H9 (cell line): Measurements from ENCODE around the gene DUSP10. TPM values are rescaled to one million over a fixed set of nuclear protein-coding genes. Genes with fewer than 3 reads are reported as not detected.

Source experiments
- DNase-seq: peaks from one replicate; pipeline ENCODE4 v3.0.0-alpha.2; 2017
- H2AFZ ChIP-seq: one replicate; pipeline ENCODE4 v1.6.1; 2013; ENCODE audit warnings: mild to moderate bottlenecking, low read length, control low read depth, moderate library complexity
- H2AK5ac ChIP-seq: 2 replicates; pipeline ENCODE4 v1.6.1; 2013; ENCODE audit warnings: low read length, control low read depth, mixed read lengths; ENCODE audit not compliant: insufficient read length
- H2BK120ac ChIP-seq: one replicate; pipeline ENCODE4 v1.6.1; 2013; ENCODE audit warnings: low read depth, mild to moderate bottlenecking, low read length, control low read depth, inconsistent platforms; ENCODE audit not compliant: poor library complexity, severe bottlenecking
- H2BK12ac ChIP-seq: 2 replicates; pipeline ENCODE4 v1.6.1; 2013; ENCODE audit warnings: low read length, control low read depth, mixed read lengths, low read depth; ENCODE audit not compliant: insufficient read length
- H2BK15ac ChIP-seq: 2 replicates; pipeline ENCODE4 v1.6.1; 2013; ENCODE audit warnings: low read depth, low read length, control low read depth
- H2BK20ac ChIP-seq: one replicate; pipeline ENCODE4 v1.6.1; 2013; ENCODE audit warnings: low read depth, mild to moderate bottlenecking, low read length, control low read depth, inconsistent platforms; ENCODE audit not compliant: poor library complexity, severe bottlenecking
- H2BK5ac ChIP-seq: 2 replicates; pipeline ENCODE4 v1.6.1; 2013; ENCODE audit warnings: low read length, control low read depth, mixed read lengths; ENCODE audit not compliant: insufficient read length
- H3K14ac ChIP-seq: 2 replicates; pipeline ENCODE4 v1.6.1; 2013; ENCODE audit warnings: low read length, control low read depth; ENCODE audit not compliant: insufficient read depth
- H3K18ac ChIP-seq: 2 replicates; pipeline ENCODE4 v1.6.1; 2013; ENCODE audit warnings: low read depth, mild to moderate bottlenecking, mixed read lengths, low read length, control low read depth; ENCODE audit not compliant: insufficient read length
- H3K23ac ChIP-seq: 2 replicates; pipeline ENCODE4 v1.6.1; 2013; ENCODE audit warnings: low read length, control low read depth, mixed read lengths, low read depth; ENCODE audit not compliant: insufficient read length
- H3K23me2 ChIP-seq: 2 replicates; pipeline ENCODE4 v1.6.1; 2013; ENCODE audit warnings: low read depth, mild to moderate bottlenecking, mixed read lengths, low read length, control low read depth; ENCODE audit not compliant: insufficient read length, poor library complexity, severe bottlenecking
- H3K27ac ChIP-seq: 2 replicates; pipeline ENCODE4 v1.5.1; 2013; ENCODE audit warnings: low read length, control low read depth, mixed read lengths, low read depth; ENCODE audit not compliant: insufficient read length
- H3K27me3 ChIP-seq: 2 replicates; pipeline ENCODE4 v1.6.1; 2013; ENCODE audit warnings: low read length, control low read depth, inconsistent platforms; ENCODE audit not compliant: insufficient read depth
- H3K4ac ChIP-seq: 2 replicates; pipeline ENCODE4 v1.6.1; 2013; ENCODE audit warnings: low read depth, mild to moderate bottlenecking, control low read depth, inconsistent platforms, low read length, moderate library complexity
- H3K4me1 ChIP-seq: 2 replicates; pipeline ENCODE4 v1.6.1; 2013; ENCODE audit warnings: low read length, control low read depth, inconsistent platforms; ENCODE audit not compliant: insufficient read depth
- H3K4me2 ChIP-seq: 2 replicates; pipeline ENCODE4 v1.6.1; 2013; ENCODE audit warnings: low read length, control low read depth, mixed read lengths; ENCODE audit not compliant: insufficient read length, insufficient read depth
- H3K56ac ChIP-seq: 2 replicates; pipeline ENCODE4 v1.6.1; 2013; ENCODE audit warnings: low read depth, mild to moderate bottlenecking, mixed read lengths, low read length, control low read depth; ENCODE audit not compliant: insufficient read length
- H3K79me1 ChIP-seq: 2 replicates; pipeline ENCODE4 v1.6.1; 2013; ENCODE audit warnings: low read depth, mild to moderate bottlenecking, moderate library complexity, low read length, control low read depth, inconsistent platforms; ENCODE audit not compliant: insufficient read depth, poor library complexity, severe bottlenecking
- H3K79me2 ChIP-seq: 2 replicates; pipeline ENCODE4 v1.6.1; 2013; ENCODE audit warnings: low read length, control low read depth, inconsistent platforms; ENCODE audit not compliant: insufficient read depth
- H3K9ac ChIP-seq: 2 replicates; pipeline ENCODE4 v1.6.1; 2013; ENCODE audit warnings: low read length, control low read depth, mixed read lengths; ENCODE audit not compliant: insufficient read length; ENCODE audit errors: extremely low read depth
- H3K9me3 ChIP-seq: one replicate; pipeline ENCODE4 v1.6.1; 2013; ENCODE audit warnings: low read depth, low read length, inconsistent platforms; ENCODE audit not compliant: control insufficient read depth
- H3T11ph ChIP-seq: one replicate; pipeline ENCODE4 v1.6.1; 2013; ENCODE audit warnings: mild to moderate bottlenecking, low read length, control low read depth, inconsistent platforms
- H4K20me1 ChIP-seq: one replicate; pipeline ENCODE4 v1.6.1; 2013; ENCODE audit not compliant: control insufficient read depth, insufficient read length, insufficient read depth
- H4K5ac ChIP-seq: 2 replicates; pipeline ENCODE4 v1.6.1; 2013; ENCODE audit warnings: low read depth, mild to moderate bottlenecking, mixed read lengths, low read length, control low read depth; ENCODE audit not compliant: insufficient read length
- H4K8ac ChIP-seq: replicated peaks from 2 replicates; pipeline ENCODE4 v1.6.1; 2013; ENCODE audit warnings: low read length, control low read depth, mixed read lengths, low read depth; ENCODE audit not compliant: insufficient read length
- H4K91ac ChIP-seq: 2 replicates; pipeline ENCODE4 v1.6.1; 2013; ENCODE audit warnings: low read depth, mild to moderate bottlenecking, moderate library complexity, mixed read lengths, low read length, control low read depth; ENCODE audit not compliant: insufficient read length
- H3K27ac Mint-ChIP-seq, 3 experiments: 2 replicates in 2 of 3; 3 replicates in 1 of 3; pipeline ENCODE4 v1.8.0; 2020 to 2021; ENCODE audit warnings: mixed read lengths in 3 of 3, mild to moderate bottlenecking in 1 of 3, moderate library complexity in 1 of 3
- H3K27me3 Mint-ChIP-seq: 2 replicates; pipeline ENCODE4 v1.8.0; 2021; ENCODE audit warnings: low read depth, mild to moderate bottlenecking, moderate library complexity, mixed read lengths
- H3K36me3 Mint-ChIP-seq, 3 experiments: 2 replicates in 2 of 3; 3 replicates in 1 of 3; pipeline ENCODE4 v1.8.0; 2020 to 2021; ENCODE audit warnings: low read depth in 3 of 3, mixed read lengths in 3 of 3; ENCODE audit not compliant: insufficient read depth in 1 of 3
- H3K4me1 Mint-ChIP-seq, 2 experiments: 2 replicates each; pipeline ENCODE4 v1.8.0; 2020; ENCODE audit warnings: mixed read lengths in 2 of 2
- H3K4me3 Mint-ChIP-seq, 2 experiments: 2 replicates in 1 of 2; 3 replicates in 1 of 2; pipeline ENCODE4 v1.8.0; 2020 to 2021; ENCODE audit warnings: mild to moderate bottlenecking in 2 of 2, mixed read lengths in 2 of 2, moderate library complexity in 1 of 2
- H3K9me3 Mint-ChIP-seq, 2 experiments: 2 replicates in 1 of 2; 3 replicates in 1 of 2; pipeline ENCODE4 v1.8.0; 2020; ENCODE audit warnings: mild to moderate bottlenecking in 2 of 2, mixed read lengths in 2 of 2, moderate library complexity in 1 of 2
- CTCF ChIP-seq: fragments of 200-600 bp; sonication (generic); conservative IDR thresholded peaks from 3 replicates; pipeline ENCODE4 v1.8.0; 2021; ENCODE audit warnings: antibody characterized with exemption, mild to moderate bottlenecking
- total RNA-seq: library from RNA; stranded (reverse); gene quantifications from 2 replicates; pipeline ENCODE4 v1.2.1, GENCODE V29; 2021

DUSP10 gene
- total RNA-seq, 1 experiment from 2014 or later, result 2.0 TPM

DNA sequence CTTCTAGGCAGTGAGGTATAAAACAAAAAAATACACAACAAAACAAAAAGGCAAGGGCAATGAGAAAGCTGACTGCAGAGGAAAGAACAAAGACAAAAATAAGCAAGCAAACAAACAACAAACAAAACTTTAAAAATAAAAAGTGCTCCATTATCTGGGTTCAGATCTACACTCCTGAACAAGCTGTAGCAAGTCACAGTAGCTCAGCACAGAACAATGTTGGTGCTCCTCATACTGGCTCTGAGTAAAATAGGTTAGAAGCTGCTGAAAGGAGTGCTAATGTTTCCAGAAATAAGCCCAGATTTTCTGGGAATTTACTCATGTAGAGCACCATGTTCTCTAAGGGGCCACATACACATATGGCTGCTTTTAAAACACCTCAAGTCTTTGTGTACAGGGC, 16.6 kb upstream of the DUSP10 start:
- Histone ChIP-seq H3K56ac (no peak overlapping the region), H3K9me3 (no peaks in the 10 kb centered on the region), H2BK20ac (no peak overlapping the region), H3K4me1 (no peaks in the 10 kb centered on the region), H4K20me1 (no peaks in the 10 kb centered on the region), H3K27me3 (no peaks in the 10 kb centered on the region), H4K91ac (no peak overlapping the region), H4K8ac (no peak overlapping the region), H3K4ac (no peak overlapping the region), H2BK5ac (no peak overlapping the region), H2BK15ac (no peak overlapping the region), H3K9ac (no peak overlapping the region), H3K14ac (no peak overlapping the region), H3K23ac (no peak overlapping the region), H2BK120ac (no peak overlapping the region), H3K4me2 (no peak overlapping the region), H3T11ph (no peak overlapping the region), H2AK5ac (no peak overlapping the region), H3K27ac (no peak overlapping the region), H3K23me2 (no peaks in the 10 kb centered on the region), H3K18ac (no peak overlapping the region), H3K79me1 (no peaks in the 10 kb centered on the region), H3K79me2 (no peaks in the 10 kb centered on the region), H2AFZ (no peak overlapping the region), H2BK12ac (no peak overlapping the region), H4K5ac (no peak overlapping the region)
- H3K4me1 Mint-ChIP-seq, result no peaks in the 10 kb centered on the region
- no peak for TF ChIP-seq CTCF
- H3K27ac Mint-ChIP-seq, result no peak overlapping the region
- no peaks in the 10 kb centered on the region for H3K9me3 Mint-ChIP-seq
- no peaks in the 10 kb centered on the region for H3K36me3 Mint-ChIP-seq
- H3K4me3 Mint-ChIP-seq, result no peak overlapping the region
- no peaks in the 10 kb centered on the region for H3K27me3 Mint-ChIP-seq
- DNase-seq, result no peak
